ENCODE results near the gene CD207. TPM values are rescaled to one million over a fixed set of nuclear protein-coding genes. Genes with fewer than 3 reads are reported as not detected.

CD207 gene
- total RNA-seq, 1 experiment from 2014 or later: not detected

DNA sequence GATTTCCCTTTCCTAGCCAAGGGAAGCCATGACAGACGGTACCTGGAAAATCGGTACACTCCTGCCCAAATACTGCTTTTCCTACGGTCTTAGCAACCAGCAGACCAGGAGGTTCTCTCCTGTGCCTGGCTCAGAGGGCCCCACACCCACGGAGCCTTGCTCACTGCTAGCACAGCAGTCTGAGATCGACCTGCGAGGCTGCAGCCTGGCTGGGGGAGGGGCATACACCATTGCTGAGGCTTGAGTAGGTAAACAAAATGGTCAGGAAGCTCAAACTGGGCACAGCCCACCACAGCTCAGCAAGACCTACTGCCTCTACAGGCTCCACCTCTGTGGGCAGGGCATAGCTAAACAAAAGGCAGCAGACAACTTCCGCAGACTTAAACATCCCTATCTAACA is 6.8 kb upstream of the CD207 start:
- H2AFZ ChIP-seq (ENCODE audit: low read length): no peak overlapping the region
- ChIA-PET POLR2A (ENCODE audit: unreplicated experiment) (no interaction called here), CTCF (no interaction called here)
- no peak overlapping the region for H3K4me3 ChIP-seq (ENCODE audit: low read length)
- H4K20me1 ChIP-seq (ENCODE audit: low read length): no peaks in the 10 kb centered on the region
- DNase-seq: no peak
- no peak overlapping the region for H3K4me2 ChIP-seq (ENCODE audit: low read length)
- peaks cover 54% of the 10 kb centered on the region for H3K27me3 ChIP-seq (ENCODE audit: low read length)
- TF ChIP-seq EZH2phosphoT487 (IDR thresholded peaks at IDR 0.05; ENCODE audit: borderline replicate concordance, low read length): no peak
- TF ChIP-seq, protein P1, sequence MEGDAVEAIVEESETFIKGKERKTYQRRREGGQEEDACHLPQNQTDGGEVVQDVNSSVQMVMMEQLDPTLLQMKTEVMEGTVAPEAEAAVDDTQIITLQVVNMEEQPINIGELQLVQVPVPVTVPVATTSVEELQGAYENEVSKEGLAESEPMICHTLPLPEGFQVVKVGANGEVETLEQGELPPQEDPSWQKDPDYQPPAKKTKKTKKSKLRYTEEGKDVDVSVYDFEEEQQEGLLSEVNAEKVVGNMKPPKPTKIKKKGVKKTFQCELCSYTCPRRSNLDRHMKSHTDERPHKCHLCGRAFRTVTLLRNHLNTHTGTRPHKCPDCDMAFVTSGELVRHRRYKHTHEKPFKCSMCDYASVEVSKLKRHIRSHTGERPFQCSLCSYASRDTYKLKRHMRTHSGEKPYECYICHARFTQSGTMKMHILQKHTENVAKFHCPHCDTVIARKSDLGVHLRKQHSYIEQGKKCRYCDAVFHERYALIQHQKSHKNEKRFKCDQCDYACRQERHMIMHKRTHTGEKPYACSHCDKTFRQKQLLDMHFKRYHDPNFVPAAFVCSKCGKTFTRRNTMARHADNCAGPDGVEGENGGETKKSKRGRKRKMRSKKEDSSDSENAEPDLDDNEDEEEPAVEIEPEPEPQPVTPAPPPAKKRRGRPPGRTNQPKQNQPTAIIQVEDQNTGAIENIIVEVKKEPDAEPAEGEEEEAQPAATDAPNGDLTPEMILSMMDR (conservative IDR thresholded peaks at IDR 0.05; ENCODE audit: low read depth, low read length): no peak
- TF ChIP-seq EZH2 (IDR thresholded peaks at IDR 0.05; ENCODE audit: low read length, unreplicated experiment): no peak
- H3K4me1 ChIP-seq (ENCODE audit: insufficient read depth, low read length): no peaks in the 10 kb centered on the region
- ATAC-seq: no peak
- BruUV-seq (replicated peaks): no TSS peak
- no peaks in the 10 kb centered on the region for H3K36me3 ChIP-seq (ENCODE audit: low read depth, low read length)
- no peaks in the 10 kb centered on the region for H3K79me2 ChIP-seq (ENCODE audit: low read length)
- H3K27ac ChIP-seq (ENCODE audit: low read length): no peak overlapping the region
- H3F3A ChIP-seq (ENCODE audit: low read length, unreplicated experiment): no peaks in the 10 kb centered on the region
- no peaks in the 10 kb centered on the region for H3K9me2 ChIP-seq (replicated peaks; ENCODE audit: low read length)
- H3K9ac ChIP-seq (ENCODE audit: low read length): no peak overlapping the region
- intact Hi-C loops (cut with micrococcal nuclease): no loop called here
- no peaks in the 10 kb centered on the region for H3K9me3 ChIP-seq (ENCODE audit: low read length)

DNA sequence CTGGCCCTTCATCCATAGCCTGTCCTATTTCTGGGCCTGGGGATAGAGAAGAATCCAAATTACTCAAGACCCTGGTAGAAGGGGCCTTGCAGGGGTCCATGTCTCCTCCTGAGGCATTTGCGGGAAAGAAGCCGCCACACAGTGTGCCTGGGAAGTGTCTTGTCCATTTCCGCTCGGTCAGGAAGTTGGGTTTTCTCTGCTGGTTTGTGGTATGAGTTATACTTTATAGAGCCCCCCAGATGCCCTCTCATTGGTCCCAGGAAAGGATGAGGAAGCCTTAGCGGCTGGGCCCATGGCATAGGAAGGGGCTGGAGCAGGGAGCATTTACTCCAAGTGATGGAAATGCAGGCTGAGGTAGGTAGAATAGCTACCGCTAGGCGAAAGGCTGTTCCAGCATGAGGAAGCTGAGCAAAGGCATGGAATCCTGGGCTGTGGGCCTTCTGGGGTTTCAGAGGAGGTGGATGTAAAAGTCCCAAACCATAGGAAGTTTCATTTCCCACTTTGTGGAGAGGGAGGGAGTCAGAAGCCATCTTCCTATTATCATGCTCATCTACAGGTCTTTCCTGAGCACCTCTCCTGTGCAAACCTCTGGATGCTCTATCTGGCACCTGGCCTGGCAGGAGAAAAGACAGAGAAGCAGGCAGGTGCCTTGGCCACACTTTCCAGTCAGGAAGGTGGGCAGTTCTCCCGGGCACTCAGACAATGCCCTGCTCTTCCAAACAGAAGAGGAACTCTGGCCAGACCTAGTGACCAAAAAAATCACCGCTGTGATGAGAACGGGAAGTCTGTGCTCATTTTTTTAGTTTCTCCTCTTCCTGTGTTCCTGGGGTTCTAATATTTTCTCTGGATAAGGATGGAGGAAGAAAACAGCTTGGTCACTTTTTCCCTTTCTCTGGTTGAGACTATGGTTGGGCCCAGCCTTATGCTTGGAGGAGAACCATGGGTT is 2.6 kb upstream of the CD207 start:
- POLR2A ChIA-PET (ENCODE audit: unreplicated experiment): no interaction called here
- intact Hi-C loops (cut with micrococcal nuclease): no loop called here

More for the DNA sequence above, 2.6 kb upstream of the CD207 start:
- Histone ChIP-seq H3K36me3 (ENCODE audit: low read depth, low read length) (no peaks in the 10 kb centered on the region), H3K9ac (ENCODE audit: low read length) (no peak overlapping the region), H3F3A (ENCODE audit: low read length, unreplicated experiment) (no peaks in the 10 kb centered on the region), H3K4me1 (ENCODE audit: insufficient read depth, low read length) (no peaks in the 10 kb centered on the region), H3K9me2 (replicated peaks; ENCODE audit: low read length) (no peaks in the 10 kb centered on the region), H3K27me3 (ENCODE audit: low read length) (peaks cover 92% of the 10 kb centered on the region), H3K79me2 (ENCODE audit: low read length) (no peaks in the 10 kb centered on the region), H2AFZ (ENCODE audit: low read length) (no peak overlapping the region), H3K9me3 (ENCODE audit: low read length) (no peaks in the 10 kb centered on the region), H4K20me1 (ENCODE audit: low read length) (no peaks in the 10 kb centered on the region), H3K27ac (ENCODE audit: low read length) (no peak overlapping the region), H3K4me3 (ENCODE audit: low read length) (no peak overlapping the region), H3K4me2 (ENCODE audit: low read length) (no peak overlapping the region)
- ATAC-seq: no peak
- CTCF ChIA-PET: no interaction called here
- TF ChIP-seq, protein P1 (conservative IDR thresholded peaks at IDR 0.05; ENCODE audit: low read depth, low read length): no peak
- TF ChIP-seq EZH2phosphoT487 (IDR thresholded peaks at IDR 0.05; ENCODE audit: borderline replicate concordance, low read length): no peak
- TF ChIP-seq EZH2 (IDR thresholded peaks at IDR 0.05; ENCODE audit: low read length, unreplicated experiment): no peak
- DNase-seq: no peak
- no TSS peak for BruUV-seq (replicated peaks)
